ENCODE data around the gene EVA1A.

DNA sequence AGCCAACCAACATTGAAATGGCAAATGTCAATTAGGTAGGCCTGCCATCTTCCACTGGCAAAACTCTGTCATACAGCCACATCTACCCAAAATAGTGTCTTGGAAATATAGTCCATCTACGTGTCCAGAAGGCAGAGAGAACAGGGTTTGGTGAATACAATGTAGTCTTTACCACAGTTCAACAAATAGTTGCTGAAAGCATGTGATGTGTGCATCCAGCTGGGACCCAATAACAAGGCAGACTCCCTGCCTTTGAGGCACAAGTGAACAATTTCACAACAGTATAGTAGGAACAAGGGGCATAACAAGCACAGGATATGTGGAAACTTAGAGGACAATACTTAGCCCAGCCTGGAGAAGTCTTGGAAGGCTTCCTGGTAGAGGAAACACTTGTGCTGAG is 72.6 kb downstream of the EVA1A start:
- TF ChIP-seq, protein P1, sequence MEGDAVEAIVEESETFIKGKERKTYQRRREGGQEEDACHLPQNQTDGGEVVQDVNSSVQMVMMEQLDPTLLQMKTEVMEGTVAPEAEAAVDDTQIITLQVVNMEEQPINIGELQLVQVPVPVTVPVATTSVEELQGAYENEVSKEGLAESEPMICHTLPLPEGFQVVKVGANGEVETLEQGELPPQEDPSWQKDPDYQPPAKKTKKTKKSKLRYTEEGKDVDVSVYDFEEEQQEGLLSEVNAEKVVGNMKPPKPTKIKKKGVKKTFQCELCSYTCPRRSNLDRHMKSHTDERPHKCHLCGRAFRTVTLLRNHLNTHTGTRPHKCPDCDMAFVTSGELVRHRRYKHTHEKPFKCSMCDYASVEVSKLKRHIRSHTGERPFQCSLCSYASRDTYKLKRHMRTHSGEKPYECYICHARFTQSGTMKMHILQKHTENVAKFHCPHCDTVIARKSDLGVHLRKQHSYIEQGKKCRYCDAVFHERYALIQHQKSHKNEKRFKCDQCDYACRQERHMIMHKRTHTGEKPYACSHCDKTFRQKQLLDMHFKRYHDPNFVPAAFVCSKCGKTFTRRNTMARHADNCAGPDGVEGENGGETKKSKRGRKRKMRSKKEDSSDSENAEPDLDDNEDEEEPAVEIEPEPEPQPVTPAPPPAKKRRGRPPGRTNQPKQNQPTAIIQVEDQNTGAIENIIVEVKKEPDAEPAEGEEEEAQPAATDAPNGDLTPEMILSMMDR (conservative IDR thresholded peaks at IDR 0.05; ENCODE audit: low read length): no peak
- TF ChIP-seq EZH2phosphoT487 (IDR thresholded peaks at IDR 0.05; ENCODE audit: borderline replicate concordance, low read depth, low read length): no peak
